GM23248 (cell line): ENCODE data around the gene B3GALT5. TPM values are rescaled to one million over a fixed set of nuclear protein-coding genes. Genes with fewer than 3 reads are reported as not detected.

Experiments
- DNase-seq: peaks from one replicate; pipeline ENCODE4 v3.0.0-alpha.2; 2015
- H2AFZ ChIP-seq: fragments of 200-600 bp; sonication (generic); 2 replicates; pipeline ENCODE4 v1.6.1; 2016; ENCODE audit warnings: antibody characterized with exemption
- H3F3A ChIP-seq: fragments of 200-600 bp; sonication (generic); 2 replicates; pipeline ENCODE4 v1.6.1; 2016; ENCODE audit warnings: mild to moderate bottlenecking, antibody characterized with exemption, mixed run types; ENCODE audit not compliant: insufficient read depth
- H3K27ac ChIP-seq: fragments of 200-600 bp; sonication (generic); 2 replicates; pipeline ENCODE4 v1.5.1; 2016; ENCODE audit warnings: mild to moderate bottlenecking
- H3K27me3 ChIP-seq: fragments of 200-600 bp; sonication (generic); replicated peaks from 2 replicates; pipeline ENCODE4 v1.6.1; 2016; ENCODE audit warnings: mild to moderate bottlenecking; ENCODE audit not compliant: insufficient read depth
- H3K36me3 ChIP-seq: fragments of 200-600 bp; sonication (generic); 2 replicates; pipeline ENCODE4 v1.6.1; 2016; ENCODE audit warnings: low read depth, mild to moderate bottlenecking
- H3K4me1 ChIP-seq: fragments of 200-600 bp; sonication (generic); 2 replicates; pipeline ENCODE4 v1.6.1; 2016; ENCODE audit warnings: mild to moderate bottlenecking; ENCODE audit not compliant: insufficient read depth
- H3K4me2 ChIP-seq: fragments of 200-600 bp; sonication (generic); one replicate; pipeline ENCODE4 v1.6.1; 2016; ENCODE audit warnings: mild to moderate bottlenecking; ENCODE audit not compliant: unreplicated experiment
- H3K4me3 ChIP-seq: fragments of 200-600 bp; sonication (generic); 2 replicates; pipeline ENCODE4 v1.5.1; 2016; ENCODE audit warnings: mild to moderate bottlenecking
- H3K79me2 ChIP-seq: fragments of 200-600 bp; sonication (generic); 2 replicates; pipeline ENCODE4 v1.6.1; 2016; ENCODE audit warnings: mild to moderate bottlenecking; ENCODE audit not compliant: insufficient read depth
- H3K9ac ChIP-seq: fragments of 200-600 bp; sonication (generic); 2 replicates; pipeline ENCODE4 v1.6.1; 2016; ENCODE audit warnings: mild to moderate bottlenecking
- H3K9me2 ChIP-seq: fragments of 200-600 bp; sonication (generic); 2 replicates; pipeline ENCODE4 v1.6.1; 2016; ENCODE audit warnings: mixed run types, mild to moderate bottlenecking, moderate library complexity; ENCODE audit not compliant: insufficient read depth
- H3K9me3 ChIP-seq: fragments of 200-600 bp; sonication (generic); one replicate; pipeline ENCODE4 v1.6.1; 2017; ENCODE audit warnings: low read depth
- H4K20me1 ChIP-seq: fragments of 200-600 bp; sonication (generic); 2 replicates; pipeline ENCODE4 v1.6.0; 2016; ENCODE audit not compliant: insufficient read depth
- EZH2 ChIP-seq: fragments of 200-600 bp; sonication (generic); IDR thresholded peaks from 2 replicates; pipeline ENCODE4 v1.6.1; 2018; ENCODE audit warnings: antibody characterized with exemption, mild to moderate bottlenecking; ENCODE audit not compliant: insufficient read depth, poor library complexity, severe bottlenecking
- EZH2phosphoT487 ChIP-seq: fragments of 200-600 bp; sonication (generic); IDR thresholded peaks from 2 replicates; pipeline ENCODE4 v1.6.1; 2018; ENCODE audit warnings: antibody characterized with exemption, moderate library complexity, mild to moderate bottlenecking, low read depth; ENCODE audit not compliant: insufficient read depth
- WGBS, 2 experiments: methylation state at CpG; one replicate each; pipeline ENCODE4 v1.1.6; 2015 to 2017; ENCODE audit warnings: low lambda C conversion rate in 2 of 2, low coverage in 1 of 2; ENCODE audit errors: missing lambda C conversion rate in 2 of 2; 5-methylcytosine and 5-hydroxymethylcytosine counted together
- in situ Hi-C: fragments of 300-500 bp; cut with MboI; formaldehyde crosslinking; loops from 2 replicates; pipeline ENCODE4 v1.15.0; 2020
- polyA plus RNA-seq: library from polyadenylated mRNA; unstranded; fragments of >200 nt; fragmentation: Nextera tagmentation; extraction: Ambion mirVana; gene quantifications from 2 replicates; pipeline ENCODE4 v1.2.1, GENCODE V29; 2016
- total RNA-seq: library from RNA; depleted of rRNA; stranded (reverse); fragments of >200 nt; shearing (Covaris generic); gene quantifications from 2 replicates; pipeline ENCODE4 v1.2.3, GENCODE V29; 2014

B3GALT5 gene
- total and polyA plus RNA-seq, 2 experiments from 2014 or later: not detected

DNA sequence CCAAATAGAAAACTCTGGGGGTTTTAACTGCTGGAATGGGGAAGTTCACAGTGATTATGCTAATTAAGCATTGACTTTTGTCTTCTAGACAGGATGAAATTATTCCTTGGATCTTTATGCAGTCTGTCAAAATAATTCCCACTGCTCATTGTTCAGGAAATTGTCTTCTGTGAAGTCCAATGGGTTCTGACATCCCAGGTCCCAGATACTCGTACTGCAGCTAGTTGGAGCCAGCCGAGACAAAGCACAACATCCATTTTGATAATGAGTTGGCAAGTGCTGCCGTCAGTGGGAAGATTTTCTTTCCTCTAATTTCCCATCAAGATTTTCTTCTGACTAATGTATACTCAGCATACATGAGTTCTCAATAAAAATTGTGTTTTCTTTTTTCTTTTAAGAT, 17.3 kb upstream of the B3GALT5 start:
- Histone ChIP-seq H4K20me1 (no peaks in the 10 kb centered on the region), H2AFZ (no peak overlapping the region), H3K9ac (no peak overlapping the region), H3K27me3 (no peaks in the 10 kb centered on the region), H3K79me2 (no peaks in the 10 kb centered on the region), H3K36me3 (no peaks in the 10 kb centered on the region), H3K27ac (no peak overlapping the region), H3K4me3 (no peak overlapping the region), H3F3A (no peaks in the 10 kb centered on the region), H3K9me2 (no peaks in the 10 kb centered on the region), H3K4me2 (no peak overlapping the region), H3K4me1 (no peaks in the 10 kb centered on the region), H3K9me3 (no peaks in the 10 kb centered on the region)
- DNase-seq: no peak
- in situ Hi-C loops: no loop called here
- TF ChIP-seq EZH2 (no peak), EZH2phosphoT487 (no peak)
- 11 to 12% methylated on average over 3 of the region's 3 CpGs for WGBS, 2 experiments

GRCh38 chr21:39597595-39597994, 15.1 kb upstream of the B3GALT5 start:
- H4K20me1 ChIP-seq: no peaks in the 10 kb centered on the region
- no peaks in the 10 kb centered on the region for H3K9me3 ChIP-seq
- H3K27me3 ChIP-seq: no peaks in the 10 kb centered on the region
- no peaks in the 10 kb centered on the region for H3K36me3 ChIP-seq
- DNase-seq: no peak
- H3K4me2 ChIP-seq: no peak overlapping the region
- H3K27ac ChIP-seq: no peak overlapping the region
- no peaks in the 10 kb centered on the region for H3F3A ChIP-seq
- H3K4me3 ChIP-seq: no peak overlapping the region
- H3K4me1 ChIP-seq: no peaks in the 10 kb centered on the region
- in situ Hi-C loops: no loop called here
- 28 to 33% methylated on average over 7 of the region's 7 CpGs for WGBS, 2 experiments
- no peak overlapping the region for H2AFZ ChIP-seq
- no peaks in the 10 kb centered on the region for H3K9me2 ChIP-seq
- no peaks in the 10 kb centered on the region for H3K79me2 ChIP-seq
- H3K9ac ChIP-seq: no peak overlapping the region
- TF ChIP-seq EZH2: no peak
- no peak for TF ChIP-seq EZH2phosphoT487

DNA sequence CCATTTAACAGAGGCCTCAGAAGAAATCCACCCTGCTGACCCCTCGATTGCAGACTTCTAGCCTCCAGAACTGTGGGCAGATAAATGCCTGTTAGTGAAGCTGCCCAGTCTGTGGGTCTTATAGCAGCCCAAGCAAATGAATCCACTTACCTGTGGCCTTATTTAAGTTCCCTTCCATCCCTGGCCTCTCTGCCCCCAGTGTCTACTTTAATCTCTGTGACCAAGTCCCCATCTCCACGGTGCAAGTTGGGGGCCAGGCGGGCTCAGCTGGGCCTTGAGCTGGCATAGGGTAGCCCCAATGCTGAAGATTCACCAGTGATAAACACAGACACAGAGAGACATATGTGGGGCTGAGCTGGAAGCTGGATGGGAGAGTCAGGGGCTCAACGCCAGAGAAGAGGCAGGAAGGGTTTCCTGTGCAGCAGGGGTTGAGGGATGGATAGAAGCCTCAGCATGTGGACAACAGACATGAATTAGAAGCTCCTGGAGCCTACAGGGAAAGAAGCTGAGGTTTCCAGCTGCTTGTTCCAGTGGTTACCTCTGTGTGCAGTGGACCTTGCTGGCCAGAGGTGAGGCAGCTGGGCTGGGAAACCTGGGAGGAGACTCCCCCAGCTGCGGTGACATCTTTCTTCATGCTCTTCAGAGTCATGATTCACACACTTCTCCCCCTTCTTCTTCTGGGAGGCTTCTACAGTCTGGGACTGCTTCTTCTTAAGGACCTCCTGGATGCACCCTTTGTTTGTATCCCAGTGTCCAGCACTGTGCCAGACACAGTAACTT, 13.4 kb upstream of the B3GALT5 start:
- Histone ChIP-seq H3K4me2 (no peak overlapping the region), H3K4me3 (no peak overlapping the region), H3K9me3 (no peaks in the 10 kb centered on the region), H3K9me2 (no peaks in the 10 kb centered on the region), H3K79me2 (no peaks in the 10 kb centered on the region), H4K20me1 (no peaks in the 10 kb centered on the region), H3K9ac (no peak overlapping the region), H3F3A (no peaks in the 10 kb centered on the region), H3K27ac (no peak overlapping the region), H3K36me3 (no peaks in the 10 kb centered on the region), H3K4me1 (no peaks in the 10 kb centered on the region), H2AFZ (no peak overlapping the region), H3K27me3 (no peaks in the 10 kb centered on the region)
- no peak for TF ChIP-seq EZH2phosphoT487
- no peak for TF ChIP-seq EZH2
- 30 to 33% methylated on average over 5 of the region's 5 CpGs for WGBS, 2 experiments
- in situ Hi-C loops: no loop called here
- DNase-seq: no peak

- Histone ChIP-seq H3K27me3 (no peaks in the 10 kb centered on the region), H3K9me2 (no peaks in the 10 kb centered on the region), H3K79me2 (no peaks in the 10 kb centered on the region), H3K4me3 (no peak overlapping the region), H3K27ac (no peak overlapping the region), H2AFZ (no peak overlapping the region), H3K9ac (no peak overlapping the region), H3F3A (no peaks in the 10 kb centered on the region), H3K36me3 (no peaks in the 10 kb centered on the region), H4K20me1 (no peaks in the 10 kb centered on the region), H3K9me3 (no peaks in the 10 kb centered on the region), H3K4me2 (no peak overlapping the region), H3K4me1 (no peaks in the 10 kb centered on the region)
- no peak for TF ChIP-seq EZH2phosphoT487
- TF ChIP-seq EZH2: no peak
- 29 to 32% methylated on average over 17 of the region's 17 CpGs for WGBS, 2 experiments
- in situ Hi-C loops: no loop called here
- no peak for DNase-seq
Measured at GRCh38 chr21:39601187-39601928, 11.4 kb upstream of the B3GALT5 start.
